GM21529 (cell line): ENCODE measurements around the gene CCZ1B.
A peak's percentile ranks its signal among the peaks of the same experiment; 100 is the strongest.
"Not testable (repeated sequence)": the region's sequence is repeated elsewhere in the genome, so short reads cannot be mapped to it uniquely, and the experiment has no call there.

Experiments
- ATAC-seq: cut with Tn5 transposase; IDR thresholded peaks from one replicate; pipeline ENCODE4 v1.9.1; 2021; ENCODE audit not compliant: unreplicated experiment

The CCZ1B gene

GRCh38 chr7:6826151-6826550 is at the start of gene CCZ1B:
TSS of gene CCZ1B (minus strand) at chr7:6826275. CDS start at chr7:6826197, 78 bp downstream.
- peak; percentile 100 for ATAC-seq

GRCh38 chr7:6875022-6875421 is 48.9 kb upstream of the CCZ1B start:
- ATAC-seq: not testable (repeated sequence)

- ATAC-seq: not testable (repeated sequence)
These were observed 46.3 kb upstream of the CCZ1B start for GRCh38 chr7:6872246-6872945.

GRCh38 chr7:6871421-6872144 is 45.5 kb upstream of the CCZ1B start:
- not testable (repeated sequence) for ATAC-seq

GRCh38 chr7:6864751-6865150 is 38.7 kb upstream of the CCZ1B start:
- ATAC-seq: not testable (repeated sequence)

- not testable (repeated sequence) for ATAC-seq
These were observed 38.1 kb upstream of the CCZ1B start for GRCh38 chr7:6864188-6864587.

- not testable (repeated sequence) for ATAC-seq
These were observed 36.8 kb upstream of the CCZ1B start for GRCh38 chr7:6862876-6863275.

GRCh38 chr7:6857721-6858314 is 31.7 kb upstream of the CCZ1B start:
- not testable (repeated sequence) for ATAC-seq

GRCh38 chr7:6855563-6856131 is 29.6 kb upstream of the CCZ1B start:
- not testable (repeated sequence) for ATAC-seq

- ATAC-seq: not testable (repeated sequence)
These were observed 28.9 kb upstream of the CCZ1B start for GRCh38 chr7:6854747-6855562.

GRCh38 chr7:6853681-6854080 is 27.6 kb upstream of the CCZ1B start:
- not testable (repeated sequence) for ATAC-seq

GRCh38 chr7:6849127-6849526 is 23.1 kb upstream of the CCZ1B start:
- ATAC-seq: not testable (repeated sequence)

- not testable (repeated sequence) for ATAC-seq
These were observed 21.7 kb upstream of the CCZ1B start for GRCh38 chr7:6847751-6848150.

- ATAC-seq: not testable (repeated sequence)
These were observed 19.9 kb upstream of the CCZ1B start for GRCh38 chr7:6845971-6846449.

- not testable (repeated sequence) for ATAC-seq
These were observed 17.6 kb upstream of the CCZ1B start for GRCh38 chr7:6843654-6844053.

GRCh38 chr7:6843092-6843491 is 17.0 kb upstream of the CCZ1B start:
- not testable (repeated sequence) for ATAC-seq

GRCh38 chr7:6842278-6842921 is 16.3 kb upstream of the CCZ1B start:
- ATAC-seq: not testable (repeated sequence)

GRCh38 chr7:6837081-6837480 is 11.0 kb upstream of the CCZ1B start:
- not testable (repeated sequence) for ATAC-seq

- not testable (repeated sequence) for ATAC-seq
These were observed 9.4 kb upstream of the CCZ1B start for GRCh38 chr7:6835521-6835920.

- no peak for ATAC-seq
These were observed 7.6 kb upstream of the CCZ1B start for GRCh38 chr7:6833636-6834035.
